SHP77 (cell line): ENCODE measurements around the gene TAGLN3.
A peak's percentile ranks its signal among the peaks of the same experiment; 100 is the strongest.
"Not testable (repeated sequence)": the region's sequence is repeated elsewhere in the genome, so short reads cannot be mapped to it uniquely, and the experiment has no call there.

ENCODE experiments used
- DNase-seq, 2 experiments: peaks; one replicate each; lab custom pipeline; 2025; lab: John Stamatoyannopoulos, UW

TAGLN3 gene

DNA sequence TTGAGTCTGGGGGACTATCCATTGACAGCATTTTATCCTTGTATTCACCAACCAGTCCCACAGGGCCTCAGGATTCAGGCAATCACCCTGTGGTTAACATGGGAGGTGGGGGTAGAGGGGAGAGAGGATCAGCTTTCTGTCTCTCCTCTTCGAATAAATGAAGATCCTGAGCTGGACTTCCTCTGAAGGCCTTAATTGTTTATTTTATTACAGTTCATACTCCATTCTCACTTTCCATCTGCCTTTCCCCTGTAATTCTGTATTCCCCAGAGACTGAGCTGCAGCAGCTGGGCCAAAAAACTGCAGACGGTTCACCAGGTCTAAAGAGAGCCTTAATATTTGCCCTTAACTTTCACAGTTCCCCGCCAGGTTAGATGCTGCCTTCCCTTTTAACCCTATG lies 11.9 kb downstream of the TAGLN3 start:
- DNase-seq = no peak

GRCh38 chr3:112011376-112011940 lies 12.7 kb downstream of the TAGLN3 start:
- no peak for DNase-seq

GRCh38 chr3:112012205-112012992 lies 13.7 kb downstream of the TAGLN3 start:
- no peak for DNase-seq

- DNase-seq = peak; percentile 46 to 64
Measured at GRCh38 chr3:112013058-112013783, 14.5 kb downstream of the TAGLN3 start.

DNA sequence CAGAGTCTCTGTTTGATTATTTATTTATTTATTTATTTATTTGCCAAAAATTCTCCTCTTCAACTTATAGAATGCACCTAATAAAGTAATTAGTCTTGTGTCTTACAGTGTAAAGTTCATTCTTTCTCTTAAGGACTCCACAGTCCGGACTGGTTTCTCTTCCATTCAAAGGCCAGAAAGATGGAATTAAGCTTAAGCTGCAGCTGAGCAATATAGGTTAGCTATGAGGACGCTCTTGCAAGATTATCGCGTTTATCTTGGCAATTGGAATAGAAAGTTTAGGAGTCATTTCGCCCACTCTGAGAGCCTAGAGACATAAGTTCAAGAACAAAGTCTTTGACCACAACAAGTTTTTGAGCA lies 15.0 kb downstream of the TAGLN3 start:
- no peak for DNase-seq

- no peak for DNase-seq
Measured at GRCh38 chr3:112017091-112017490, 18.4 kb downstream of the TAGLN3 start.

GRCh38 chr3:112018712-112019111 lies 20.0 kb downstream of the TAGLN3 start:
- no peak for DNase-seq

GRCh38 chr3:112019716-112020115 lies 21.0 kb downstream of the TAGLN3 start:
- no peak for DNase-seq

DNA sequence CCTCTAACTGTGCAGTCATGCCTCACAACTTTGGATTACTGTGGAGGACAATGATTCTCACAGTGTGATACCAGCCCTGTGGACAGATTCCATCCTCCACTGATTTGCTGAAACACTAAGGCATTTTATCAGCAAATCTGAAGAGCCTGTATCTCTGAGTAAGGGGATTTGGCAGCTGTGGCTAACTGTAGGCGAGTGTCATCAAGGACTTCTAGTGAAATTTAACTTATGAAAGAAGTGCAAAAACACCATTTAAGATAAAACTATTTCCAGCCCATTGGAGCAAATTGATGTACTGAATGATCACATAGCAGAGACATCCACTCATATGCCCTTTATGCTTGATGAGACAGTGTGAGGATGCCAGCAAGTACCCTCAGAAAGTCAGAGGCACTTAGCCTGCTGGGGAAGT lies 22.0 kb downstream of the TAGLN3 start:
- no peak for DNase-seq

DNA sequence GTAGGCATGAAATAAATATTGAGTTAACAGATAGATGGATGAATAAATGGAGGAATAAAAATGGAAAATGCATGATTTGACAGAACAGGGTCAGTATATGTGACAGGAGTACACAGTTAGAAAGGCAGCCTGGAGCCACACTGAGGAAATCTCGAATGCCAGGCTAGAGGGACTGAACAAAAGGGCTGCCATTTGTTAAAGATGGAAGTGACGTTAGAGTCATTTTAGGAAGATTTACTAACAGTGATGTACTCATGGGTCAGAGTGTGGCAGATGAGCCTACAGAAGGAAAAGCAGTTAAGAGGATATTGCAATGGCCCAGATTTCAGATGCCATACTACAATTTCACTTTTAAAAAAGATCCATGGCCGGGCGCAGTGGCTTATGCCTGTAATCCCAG lies 28.4 kb downstream of the TAGLN3 start:
- DNase-seq = no peak

DNA sequence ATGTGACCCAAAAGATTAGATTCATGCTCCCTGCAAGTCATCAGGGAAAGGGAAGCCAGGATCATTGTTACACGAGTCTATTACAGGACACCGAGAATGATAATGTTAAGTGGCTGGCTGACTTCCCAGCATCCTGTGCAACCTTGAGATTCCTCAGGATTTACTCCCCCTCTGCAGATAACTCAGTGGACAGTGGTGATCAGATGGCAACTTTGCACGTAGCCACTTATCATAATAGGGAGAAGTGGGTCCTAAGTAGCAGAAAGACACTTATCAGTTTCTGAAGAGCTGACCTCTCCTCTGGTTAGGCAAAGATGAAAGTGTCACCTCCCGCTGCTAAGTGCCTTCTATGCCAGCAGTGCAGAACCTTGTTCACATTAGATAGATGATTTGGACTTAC lies 29.1 kb downstream of the TAGLN3 start:
- no peak for DNase-seq

GRCh38 chr3:112030901-112031300 lies 32.2 kb downstream of the TAGLN3 start:
- no peak for DNase-seq

DNA sequence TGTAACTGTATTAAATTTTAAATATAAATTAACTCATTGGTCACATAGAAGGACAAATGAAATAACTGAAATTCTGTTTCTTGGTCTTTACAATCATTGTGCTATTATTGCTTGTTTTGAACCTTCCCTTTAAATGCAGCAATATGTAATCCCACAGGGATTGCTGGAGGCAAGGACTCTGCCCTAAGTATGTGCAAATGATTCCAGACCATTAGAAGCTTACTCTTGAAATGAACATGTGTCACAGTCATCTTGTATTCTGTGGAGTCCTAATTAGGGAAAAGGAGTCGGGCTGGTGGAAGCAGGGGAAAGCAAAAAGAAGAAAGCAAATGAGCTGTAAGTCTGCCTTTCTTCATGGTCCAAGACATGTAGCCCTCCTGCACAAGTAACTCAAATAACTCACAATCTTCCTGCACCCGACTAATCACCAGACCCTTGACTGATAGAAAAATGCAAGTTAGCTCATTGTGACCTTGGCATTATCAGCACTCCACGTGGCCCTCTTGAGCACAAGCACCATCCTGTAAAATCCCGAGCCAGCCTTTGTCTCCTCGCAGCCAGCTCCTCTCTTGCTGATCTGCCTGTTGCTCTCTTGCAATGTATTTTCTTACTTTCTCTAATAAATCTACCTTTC lies 33.5 kb downstream of the TAGLN3 start:
- DNase-seq = no peak

GRCh38 chr3:112034436-112034835 lies 35.7 kb downstream of the TAGLN3 start, which contains the start of gene TMPRSS7:
TSS of gene TMPRSS7 (plus strand) at chr3:112034736. CDS start at chr3:112034846, 110 bp downstream.
- no peak for DNase-seq

- no peak for DNase-seq
Measured at GRCh38 chr3:112035241-112035640, 36.5 kb downstream of the TAGLN3 start.

- DNase-seq = not testable (repeated sequence)
Measured at GRCh38 chr3:112037194-112037593, 38.5 kb downstream of the TAGLN3 start.

GRCh38 chr3:112038863-112039262 lies 40.1 kb downstream of the TAGLN3 start:
- no peak for DNase-seq

DNA sequence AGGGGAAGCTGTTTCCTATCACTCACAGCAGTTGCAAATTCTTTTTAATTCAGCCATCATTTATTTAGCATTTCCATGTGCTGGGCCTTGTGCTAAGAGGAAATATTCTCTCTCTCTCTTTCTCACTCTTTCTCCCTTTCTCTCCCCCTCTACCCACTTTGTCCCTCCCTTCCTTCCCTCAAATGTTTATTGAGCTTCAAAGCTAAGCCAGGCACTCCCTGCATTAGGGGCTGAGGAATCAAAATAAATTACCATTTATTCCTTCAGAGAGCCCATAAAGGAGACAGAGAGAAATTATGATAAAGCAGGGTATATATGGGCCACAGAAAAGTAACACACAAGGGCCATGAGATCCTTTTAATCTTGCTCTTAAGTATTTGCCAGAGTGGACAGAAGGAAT lies 42.6 kb downstream of the TAGLN3 start:
- DNase-seq = no peak

GRCh38 chr3:112042842-112043280 lies 44.1 kb downstream of the TAGLN3 start:
- peak; percentile 93 to 97 for DNase-seq

- peak; percentile 87 to 92 for DNase-seq
Measured at GRCh38 chr3:112043621-112044201, 45.0 kb downstream of the TAGLN3 start.

DNA sequence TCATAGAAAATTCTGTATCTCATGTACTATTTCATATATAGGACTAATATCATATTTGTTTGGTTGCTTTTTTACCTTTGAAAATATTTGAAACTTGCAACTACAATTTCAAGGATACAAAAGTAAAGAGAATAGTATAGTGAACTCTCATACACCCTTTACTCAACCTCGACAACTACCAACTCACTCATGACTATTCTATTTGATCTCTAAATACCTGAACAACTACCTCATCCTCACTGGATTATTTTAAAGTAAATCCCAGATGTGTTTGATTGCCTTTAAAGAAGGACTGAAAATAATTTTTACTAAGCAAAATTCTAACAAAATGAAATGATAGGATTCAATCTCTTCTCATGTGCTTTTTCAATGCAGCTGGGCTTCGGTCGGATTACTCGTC lies 47.9 kb downstream of the TAGLN3 start:
- no peak for DNase-seq

GRCh38 chr3:112047264-112047663 lies 48.5 kb downstream of the TAGLN3 start:
- peak in 1 of 2 experiments; percentile 11 for DNase-seq
